OCI-LY3 (cell line): ENCODE data around the gene JAKMIP1.

Experiments
- EZH2phosphoT487 ChIP-seq: fragments of 200-600 bp; shearing (Covaris generic); IDR thresholded peaks from 2 replicates; pipeline ENCODE4 v1.6.1; 2018; ENCODE audit warnings: antibody characterized with exemption, mixed run types, low read depth
- TF ChIP-seq, protein P1 (sequence below): fragments of 200-600, 300-600 bp; sonication (generic); IDR thresholded peaks from 2 replicates; pipeline ENCODE4 v1.5.1; 2014; ENCODE audit warnings: antibody characterized with exemption, low read length, low read depth

DNA sequence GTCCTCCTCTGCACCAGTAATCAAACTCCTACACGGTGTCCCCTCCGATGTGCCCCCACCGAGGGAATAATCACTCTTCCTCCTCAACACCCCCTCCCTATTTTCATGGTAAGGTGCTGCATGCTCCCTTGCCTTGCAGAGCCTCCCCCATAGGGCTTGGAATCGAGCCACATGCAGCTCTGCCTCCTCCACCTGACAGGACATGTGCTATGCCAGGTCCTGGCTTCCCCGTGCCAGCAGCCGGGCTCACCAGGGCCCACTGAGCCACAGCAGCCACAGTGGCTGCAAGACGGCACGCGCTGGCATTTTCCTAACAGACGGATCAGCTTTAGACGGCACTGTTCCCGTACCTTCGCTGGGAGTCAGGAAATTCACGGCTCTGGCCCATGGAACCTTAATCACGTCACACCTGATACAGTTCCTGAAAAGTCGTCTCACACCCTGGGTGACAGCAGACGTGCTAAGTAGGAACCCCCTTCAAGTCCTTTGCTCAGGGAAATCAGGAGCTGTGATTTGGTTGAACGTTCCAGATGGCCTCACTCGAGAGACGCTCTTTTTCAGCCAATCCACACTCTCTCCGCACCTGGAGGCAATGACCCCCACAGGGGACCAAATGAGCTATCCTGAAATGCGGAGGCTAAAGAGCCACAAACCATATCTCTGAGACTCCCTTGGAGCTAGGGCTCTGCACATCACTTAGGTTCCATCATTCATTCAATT is 63.2 kb downstream of the JAKMIP1 start:
- TF ChIP-seq, protein P1, sequence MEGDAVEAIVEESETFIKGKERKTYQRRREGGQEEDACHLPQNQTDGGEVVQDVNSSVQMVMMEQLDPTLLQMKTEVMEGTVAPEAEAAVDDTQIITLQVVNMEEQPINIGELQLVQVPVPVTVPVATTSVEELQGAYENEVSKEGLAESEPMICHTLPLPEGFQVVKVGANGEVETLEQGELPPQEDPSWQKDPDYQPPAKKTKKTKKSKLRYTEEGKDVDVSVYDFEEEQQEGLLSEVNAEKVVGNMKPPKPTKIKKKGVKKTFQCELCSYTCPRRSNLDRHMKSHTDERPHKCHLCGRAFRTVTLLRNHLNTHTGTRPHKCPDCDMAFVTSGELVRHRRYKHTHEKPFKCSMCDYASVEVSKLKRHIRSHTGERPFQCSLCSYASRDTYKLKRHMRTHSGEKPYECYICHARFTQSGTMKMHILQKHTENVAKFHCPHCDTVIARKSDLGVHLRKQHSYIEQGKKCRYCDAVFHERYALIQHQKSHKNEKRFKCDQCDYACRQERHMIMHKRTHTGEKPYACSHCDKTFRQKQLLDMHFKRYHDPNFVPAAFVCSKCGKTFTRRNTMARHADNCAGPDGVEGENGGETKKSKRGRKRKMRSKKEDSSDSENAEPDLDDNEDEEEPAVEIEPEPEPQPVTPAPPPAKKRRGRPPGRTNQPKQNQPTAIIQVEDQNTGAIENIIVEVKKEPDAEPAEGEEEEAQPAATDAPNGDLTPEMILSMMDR, result no peak
- TF ChIP-seq EZH2phosphoT487, result no peak
